Panc1 (cell line): Measurements from ENCODE around the gene RLBP1. TPM values are rescaled to one million over a fixed set of nuclear protein-coding genes. Genes with fewer than 3 reads are reported as not detected.

Experiments
- ATAC-seq: fragments of 200-7000 bp; cut with Tn5 transposase; 2 replicates; pipeline ENCODE4 v1.9.1; 2020; ENCODE audit warnings: mild to moderate bottlenecking, moderate library complexity
- BruUV-seq: library from RNA; stranded (reverse); fragments of 400-500 nt; replicated peaks from 2 replicates; lab custom pipeline; 2021; lab: Mats Ljungman, UMichigan
- CTCF ChIA-PET: fragments of 300-600 bp; sonication (Branson Sonifier 250); formaldehyde crosslinking; loops from one replicate; lab custom pipeline; 2022; ENCODE audit warnings: antibody characterized with exemption; lab: Charles Lee
- POLR2A ChIA-PET: fragments of 300-600 bp; sonication (Branson Sonifier 250); formaldehyde crosslinking; loops from one replicate; lab custom pipeline; 2022; ENCODE audit warnings: antibody characterized with exemption; lab: Charles Lee
- DNase-seq: peaks from one replicate; pipeline ENCODE4 v3.0.0-alpha.2; 2010; ENCODE audit warnings: low read depth, low spot score
- H3K27ac ChIP-seq: 2 replicates; pipeline ENCODE4 v1.5.1; 2011; ENCODE audit warnings: mild to moderate bottlenecking, low read length, inconsistent platforms
- H3K27me3 ChIP-seq: fragments of 200-500 bp; sonication (Bioruptor generic); 2 replicates; pipeline ENCODE4 v1.6.0; 2014; ENCODE audit warnings: low read length, inconsistent platforms; ENCODE audit not compliant: control insufficient read depth, insufficient read depth
- H3K36me3 ChIP-seq: fragments of 200-500 bp; sonication (Bioruptor generic); 2 replicates; pipeline ENCODE4 v1.5.1; 2014; ENCODE audit warnings: inconsistent platforms, mild to moderate bottlenecking, low read length, moderate library complexity; ENCODE audit not compliant: control insufficient read depth, insufficient read depth
- H3K4me1 ChIP-seq: 2 replicates; pipeline ENCODE4 v1.5.1; 2011; ENCODE audit warnings: inconsistent platforms, mild to moderate bottlenecking, low read length, moderate library complexity; ENCODE audit not compliant: control insufficient read depth, insufficient read depth
- H3K4me3 ChIP-seq, 2 experiments: 2 replicates each; pipeline ENCODE4 v1.5.1; 2011 to 2012; ENCODE audit warnings: low read depth in 2 of 2, low read length in 2 of 2, mild to moderate bottlenecking in 2 of 2, inconsistent platforms in 1 of 2, moderate library complexity in 1 of 2
- H3K9me3 ChIP-seq: fragments of 200-500 bp; sonication (Bioruptor generic); 2 replicates; pipeline ENCODE4 v1.5.1; 2014; ENCODE audit warnings: low read depth, mild to moderate bottlenecking, inconsistent platforms, low read length, moderate library complexity; ENCODE audit not compliant: control insufficient read depth, insufficient read depth
- CTCF ChIP-seq: fragments of 450-650 bp; IDR thresholded peaks from 2 replicates; pipeline ENCODE4 v1.5.1; 2017; ENCODE audit warnings: mild to moderate bottlenecking
- POLR2AphosphoS5 ChIP-seq: IDR thresholded peaks from 2 replicates; pipeline ENCODE4 v1.6.1; 2012; ENCODE audit warnings: mild to moderate bottlenecking, low read depth, low read length, moderate library complexity
- REST ChIP-seq, 2 experiments: IDR thresholded peaks; 2 replicates each; pipeline ENCODE4 v1.6.1; 2011 to 2012; ENCODE audit warnings: low read depth in 2 of 2, control low read depth in 1 of 2, low read length in 1 of 2, mild to moderate bottlenecking in 1 of 2, moderate library complexity in 1 of 2; ENCODE audit not compliant: insufficient read depth in 1 of 2
- SIN3A ChIP-seq: IDR thresholded peaks from 2 replicates; pipeline ENCODE4 v1.6.1; 2012; ENCODE audit warnings: low read depth, mild to moderate bottlenecking, low read length, moderate library complexity, borderline replicate concordance; ENCODE audit not compliant: insufficient read depth
- TCF7L2 ChIP-seq: IDR thresholded peaks from 2 replicates; pipeline ENCODE4 v1.6.1; 2011; ENCODE audit warnings: mild to moderate bottlenecking, low read depth, low read length, inconsistent platforms
- in situ Hi-C: cut with HindIII; loops from 2 replicates; pipeline ENCODE4 v1.10.0; 2016; ENCODE audit warnings: low sequenced_read_pairs, low pct_unique_long_range_greater_than_20kb
- intact Hi-C: fragments of 100-400 bp; cut with micrococcal nuclease; formaldehyde crosslinking; loops from one replicate; pipeline ENCODE4 v1.10.0; 2022; ENCODE audit not compliant: unreplicated experiment
- total RNA-seq: library from RNA; stranded (reverse); gene quantifications from one replicate; pipeline ENCODE4 v1.2.1, GENCODE V29; 2021; ENCODE audit not compliant: unreplicated experiment

Gene RLBP1
- total RNA-seq, 1 experiment from 2014 or later: not detected

GRCh38 chr15:89184886-89185526 lies 36.4 kb downstream of the RLBP1 start:
- ChIA-PET CTCF (no interaction called here), POLR2A (no interaction called here)
- Histone ChIP-seq H3K27me3 (no peaks in the 10 kb centered on the region), H3K4me1 (no peaks in the 10 kb centered on the region), H3K27ac (no peak overlapping the region), H3K4me3 (no peak overlapping the region), H3K9me3 (no peaks in the 10 kb centered on the region), H3K36me3 (peaks cover 6% of the 10 kb centered on the region; the same call in 1 of the 2 replicates)
- no peak for TF ChIP-seq CTCF
- TF ChIP-seq SIN3A: no peak
- no peak for TF ChIP-seq TCF7L2
- TF ChIP-seq POLR2AphosphoS5: no peak
- TF ChIP-seq REST (IDR thresholded peaks at IDR 0.05; ENCODE audit: insufficient read depth in 1 of 2, low read depth in 2 of 2, low read length in 1 of 2): no peak
- no peak for ATAC-seq
- intact Hi-C loops: no loop called here
- no peak for DNase-seq
- BruUV-seq: no TSS peak
- in situ Hi-C loops: no loop called here

GRCh38 chr15:89184357-89184756 lies 37.0 kb downstream of the RLBP1 start:
- TF ChIP-seq CTCF (no peak), REST (IDR thresholded peaks at IDR 0.05; ENCODE audit: insufficient read depth in 1 of 2, low read depth in 2 of 2, low read length in 1 of 2) (no peak), TCF7L2 (no peak), POLR2AphosphoS5 (no peak), SIN3A (no peak)
- no peak for DNase-seq
- ChIA-PET POLR2A (no interaction called here), CTCF (no interaction called here)
- no TSS peak for BruUV-seq
- no peaks in the 10 kb centered on the region for H3K4me1 ChIP-seq
- ATAC-seq: no peak
- intact Hi-C loops: no loop called here
- no peaks in the 10 kb centered on the region for H3K9me3 ChIP-seq
- peaks cover 6% of the 10 kb centered on the region; the same call in 1 of the 2 replicates for H3K36me3 ChIP-seq
- H3K27me3 ChIP-seq: no peaks in the 10 kb centered on the region
- H3K4me3 ChIP-seq: no peak overlapping the region
- no peak overlapping the region for H3K27ac ChIP-seq
- in situ Hi-C loops: no loop called here
